ENCODE data around the gene LIPI.

The LIPI gene

GRCh38 chr21:14243461-14243860 lies 32.7 kb upstream of the LIPI start:
- no peak overlapping the region for H3K4me3 ChIP-seq (ENCODE audit: low read length)
- TF ChIP-seq CTCF (IDR thresholded peaks at IDR 0.05; ENCODE audit: insufficient read depth, low read depth, low read length, missing control alignments) = no peak
- DNase-seq (ENCODE audit: low read depth) = no peak

GRCh38 chr21:14241297-14241696 lies 30.5 kb upstream of the LIPI start:
- DNase-seq (ENCODE audit: low read depth) = no peak
- TF ChIP-seq CTCF (IDR thresholded peaks at IDR 0.05; ENCODE audit: insufficient read depth, low read depth, low read length, missing control alignments) = no peak
- no peak overlapping the region for H3K4me3 ChIP-seq (ENCODE audit: low read length)

- no peak overlapping the region for H3K4me3 ChIP-seq (ENCODE audit: low read length)
- no peak for DNase-seq (ENCODE audit: low read depth)
- TF ChIP-seq CTCF (IDR thresholded peaks at IDR 0.05; ENCODE audit: insufficient read depth, low read depth, low read length, missing control alignments) = no peak
Measured at GRCh38 chr21:14239281-14239680, 28.5 kb upstream of the LIPI start.

GRCh38 chr21:14236180-14236579 lies 25.4 kb upstream of the LIPI start:
- DNase-seq (ENCODE audit: low read depth) = no peak
- no peak overlapping the region for H3K4me3 ChIP-seq (ENCODE audit: low read length)
- TF ChIP-seq CTCF (IDR thresholded peaks at IDR 0.05; ENCODE audit: insufficient read depth, low read depth, low read length, missing control alignments) = no peak

- TF ChIP-seq CTCF (IDR thresholded peaks at IDR 0.05; ENCODE audit: insufficient read depth, low read depth, low read length, missing control alignments) = no peak
- DNase-seq (ENCODE audit: low read depth) = no peak
- H3K4me3 ChIP-seq (ENCODE audit: low read length) = no peak overlapping the region
Measured at GRCh38 chr21:14235101-14235500, 24.3 kb upstream of the LIPI start.

GRCh38 chr21:14229399-14229798 lies 18.6 kb upstream of the LIPI start:
- TF ChIP-seq CTCF (IDR thresholded peaks at IDR 0.05; ENCODE audit: insufficient read depth, low read depth, low read length, missing control alignments) = no peak
- no peak for DNase-seq (ENCODE audit: low read depth)

GRCh38 chr21:14223365-14223764 lies 12.6 kb upstream of the LIPI start:
- DNase-seq (ENCODE audit: low read depth) = no peak
- no peak for TF ChIP-seq CTCF (IDR thresholded peaks at IDR 0.05; ENCODE audit: insufficient read depth, low read depth, low read length, missing control alignments)
- no peak overlapping the region for H3K4me3 ChIP-seq (ENCODE audit: low read length)

More at GRCh38 chr21:14229399-14229798, 18.6 kb upstream of the LIPI start:
- no peak overlapping the region for H3K4me3 ChIP-seq (ENCODE audit: low read length)
